AG10803 (cell line): Measurements from ENCODE around the gene OSBPL5.

ENCODE experiments used
- DNase-seq: peaks from one replicate; pipeline ENCODE4 v3.0.0; 2010; ENCODE audit warnings: low read depth
- H3K4me3 ChIP-seq: 2 replicates; pipeline ENCODE4 v1.5.1; 2011; ENCODE audit warnings: mild to moderate bottlenecking, low read length, control low read depth
- TF ChIP-seq, protein P1 (sequence below): conservative IDR thresholded peaks from 2 replicates; pipeline ENCODE4 v1.5.1; 2011; ENCODE audit warnings: mild to moderate bottlenecking, low read length, control low read depth, inconsistent platforms

The OSBPL5 gene

DNA sequence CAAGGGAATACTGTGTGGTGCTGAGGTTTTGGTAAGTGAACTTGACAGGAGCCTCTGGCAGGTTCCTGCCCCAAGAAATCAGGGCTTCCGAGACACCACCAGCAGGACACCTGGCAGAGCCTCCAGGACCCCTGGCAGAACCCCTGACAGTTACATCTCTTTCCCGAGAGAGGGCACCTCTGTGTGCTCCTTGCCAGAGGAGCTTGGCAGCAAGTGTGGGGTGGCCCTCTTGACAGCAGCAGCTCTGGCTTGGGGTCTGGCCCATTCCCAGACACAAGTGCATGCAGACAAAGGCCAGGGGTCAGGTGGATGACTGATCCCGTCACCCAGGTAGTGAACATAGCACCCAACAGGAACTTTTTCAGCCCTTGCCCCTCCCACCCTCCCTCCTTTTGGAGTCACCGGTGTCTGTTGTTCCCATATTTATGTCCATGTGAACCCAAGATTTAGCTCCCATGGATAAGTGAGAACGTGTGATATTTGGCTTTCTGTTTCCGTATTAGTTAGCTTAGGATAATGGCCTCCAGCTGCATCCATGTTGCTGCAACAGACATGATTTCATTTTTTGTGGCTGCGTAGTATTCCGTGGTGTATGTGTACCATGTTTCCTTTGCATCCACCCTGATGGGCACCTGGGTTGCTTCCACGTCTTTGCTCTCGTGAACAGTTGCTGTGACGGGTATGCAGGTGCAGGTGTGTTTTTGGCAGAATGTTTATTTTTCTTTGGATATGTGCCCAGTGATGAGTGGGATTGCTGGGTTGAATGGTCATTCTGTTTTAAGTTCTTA, 21.2 kb upstream of the OSBPL5 start:
- H3K4me3 ChIP-seq: no peak overlapping the region
- DNase-seq: no peak
- TF ChIP-seq, protein P1, sequence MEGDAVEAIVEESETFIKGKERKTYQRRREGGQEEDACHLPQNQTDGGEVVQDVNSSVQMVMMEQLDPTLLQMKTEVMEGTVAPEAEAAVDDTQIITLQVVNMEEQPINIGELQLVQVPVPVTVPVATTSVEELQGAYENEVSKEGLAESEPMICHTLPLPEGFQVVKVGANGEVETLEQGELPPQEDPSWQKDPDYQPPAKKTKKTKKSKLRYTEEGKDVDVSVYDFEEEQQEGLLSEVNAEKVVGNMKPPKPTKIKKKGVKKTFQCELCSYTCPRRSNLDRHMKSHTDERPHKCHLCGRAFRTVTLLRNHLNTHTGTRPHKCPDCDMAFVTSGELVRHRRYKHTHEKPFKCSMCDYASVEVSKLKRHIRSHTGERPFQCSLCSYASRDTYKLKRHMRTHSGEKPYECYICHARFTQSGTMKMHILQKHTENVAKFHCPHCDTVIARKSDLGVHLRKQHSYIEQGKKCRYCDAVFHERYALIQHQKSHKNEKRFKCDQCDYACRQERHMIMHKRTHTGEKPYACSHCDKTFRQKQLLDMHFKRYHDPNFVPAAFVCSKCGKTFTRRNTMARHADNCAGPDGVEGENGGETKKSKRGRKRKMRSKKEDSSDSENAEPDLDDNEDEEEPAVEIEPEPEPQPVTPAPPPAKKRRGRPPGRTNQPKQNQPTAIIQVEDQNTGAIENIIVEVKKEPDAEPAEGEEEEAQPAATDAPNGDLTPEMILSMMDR: no peak

DNA sequence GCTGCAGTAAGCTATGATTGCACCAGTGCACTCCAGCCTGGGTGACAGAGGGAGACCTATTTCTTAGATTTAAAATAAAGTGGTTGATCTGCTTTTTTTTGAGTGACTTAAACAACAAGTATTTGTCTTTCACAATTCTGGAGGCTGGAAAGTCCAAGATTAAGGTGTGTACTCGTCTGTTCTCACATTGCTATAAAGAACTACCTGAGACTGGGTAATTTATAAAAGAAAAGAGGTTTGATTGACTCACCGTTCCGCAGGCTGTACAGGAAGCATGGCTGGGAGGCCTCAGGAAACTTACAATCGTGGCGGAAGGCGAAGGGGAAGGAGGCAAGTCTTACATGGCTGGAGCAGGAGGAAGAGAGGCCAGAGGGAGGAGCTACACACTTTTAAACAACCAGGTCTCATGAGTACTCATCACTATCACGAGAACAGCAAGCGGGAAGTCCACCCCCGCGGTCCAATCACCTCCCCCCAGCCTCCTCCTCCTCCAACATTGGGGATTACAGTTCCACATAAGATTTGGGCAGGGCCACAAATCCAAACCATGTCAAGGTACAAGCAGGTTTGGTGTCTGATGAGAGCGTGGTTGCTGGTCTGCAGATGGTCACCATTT, 19.7 kb upstream of the OSBPL5 start:
- no peak overlapping the region for H3K4me3 ChIP-seq
- TF ChIP-seq, protein P1: no peak
- no peak for DNase-seq

GRCh38 chr11:3183523-3183922, 18.4 kb upstream of the OSBPL5 start:
- DNase-seq: no peak
- no peak overlapping the region for H3K4me3 ChIP-seq
- TF ChIP-seq, protein P1: no peak

DNA sequence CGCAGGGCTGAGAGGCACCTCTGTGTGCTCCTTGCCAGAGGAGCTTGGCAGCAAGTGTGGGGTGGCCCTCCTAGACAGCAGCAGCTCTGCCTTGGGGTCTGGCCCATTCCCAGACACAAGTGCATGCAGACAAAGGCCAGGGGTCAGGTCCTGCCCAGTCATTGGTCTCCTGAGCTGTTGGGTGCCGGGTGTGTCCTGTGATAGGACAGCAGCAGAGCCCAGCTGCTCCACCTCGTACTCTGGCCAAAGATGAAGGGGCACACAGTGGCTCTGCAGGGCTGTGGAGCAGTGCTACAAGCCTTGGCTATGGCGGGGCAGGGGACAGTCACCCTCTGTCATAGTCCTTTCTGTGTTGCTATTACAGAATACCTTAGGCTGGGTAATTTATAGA, 17.3 kb upstream of the OSBPL5 start:
- DNase-seq: no peak
- TF ChIP-seq, protein P1: no peak
- no peak overlapping the region for H3K4me3 ChIP-seq

GRCh38 chr11:3181725-3182461, 16.8 kb upstream of the OSBPL5 start:
- DNase-seq: no peak
- TF ChIP-seq, protein P1: no peak
- H3K4me3 ChIP-seq: no peak overlapping the region

GRCh38 chr11:3180869-3181268, 15.8 kb upstream of the OSBPL5 start:
- TF ChIP-seq, protein P1: no peak

GRCh38 chr11:3178349-3178748, 13.2 kb upstream of the OSBPL5 start:
- peak; percentile 90 for DNase-seq
- H3K4me3 ChIP-seq: no peak overlapping the region
- TF ChIP-seq, protein P1: no peak

More at GRCh38 chr11:3180869-3181268, 15.8 kb upstream of the OSBPL5 start:
- DNase-seq: no peak
- H3K4me3 ChIP-seq: no peak overlapping the region
